Measurements from ENCODE around the gene ATP1B1.

- TF ChIP-seq EZH2 (IDR thresholded peaks at IDR 0.05; ENCODE audit: insufficient read depth, poor library complexity, severe bottlenecking): no peak
- no peak for TF ChIP-seq EZH2phosphoT487 (IDR thresholded peaks at IDR 0.05; ENCODE audit: insufficient read depth, low read depth)
These were observed 56.6 kb downstream of the ATP1B1 start for GRCh38 chr1:169163059-169163458.

Measured in GM23248 (cell line).